PC-9 (cell line): Measurements from ENCODE around the gene MBNL1. TPM values are rescaled to one million over a fixed set of nuclear protein-coding genes. Genes with fewer than 3 reads are reported as not detected.

ENCODE experiments used
- BruUV-seq: library from RNA; stranded (reverse); fragments of 400-500 nt; replicated peaks from 2 replicates; lab custom pipeline; 2021; lab: Mats Ljungman, UMichigan
- CTCF ChIA-PET: fragments of 300-600 bp; sonication (Branson Sonifier 250); formaldehyde crosslinking; loops from one replicate; lab custom pipeline; 2022; ENCODE audit warnings: antibody characterized with exemption; lab: Charles Lee
- POLR2A ChIA-PET: fragments of 300-600 bp; sonication (Branson Sonifier 250); formaldehyde crosslinking; loops from one replicate; lab custom pipeline; 2022; ENCODE audit warnings: antibody characterized with exemption; ENCODE audit not compliant: unreplicated experiment; lab: Charles Lee
- DNase-seq, 2 experiments: peaks; one replicate each; pipeline versions ENCODE4 v3.0.0 to v3.0.0-alpha.2; 2015 to 2022; ENCODE audit warnings: mixed read lengths in 1 of 2
- H2AFZ ChIP-seq: fragments of 200-600 bp; sonication (generic); 2 replicates; pipeline ENCODE4 v1.8.1; 2017; ENCODE audit warnings: antibody characterized with exemption
- H3F3A ChIP-seq: fragments of 200-600 bp; sonication (generic); 2 replicates; pipeline ENCODE4 v1.8.1; 2017; ENCODE audit warnings: antibody characterized with exemption, mild to moderate bottlenecking, low read depth; ENCODE audit not compliant: insufficient read depth
- H3K27ac ChIP-seq: fragments of 200-600 bp; sonication (generic); 2 replicates; pipeline ENCODE4 v1.6.1; 2016; ENCODE audit warnings: mixed run types
- H3K27me3 ChIP-seq: fragments of 200-600 bp; sonication (generic); 2 replicates; pipeline ENCODE4 v1.6.1; 2016; ENCODE audit warnings: low read depth, mixed run types; ENCODE audit not compliant: insufficient read depth
- H3K36me3 ChIP-seq: fragments of 200-600 bp; sonication (generic); 2 replicates; pipeline ENCODE4 v1.6.1; 2016; ENCODE audit warnings: low read depth, mixed run types
- H3K4me1 ChIP-seq: fragments of 200-600 bp; sonication (generic); replicated peaks from 2 replicates; pipeline ENCODE4 v1.6.1; 2016; ENCODE audit warnings: mixed run types; ENCODE audit not compliant: insufficient read depth
- H3K4me2 ChIP-seq: fragments of 200-600 bp; sonication (generic); 2 replicates; pipeline ENCODE4 v1.6.1; 2017; ENCODE audit warnings: mixed run types
- H3K4me3 ChIP-seq: fragments of 200-600 bp; sonication (generic); 2 replicates; pipeline ENCODE4 v1.6.1; 2016; ENCODE audit warnings: mixed run types
- H3K79me2 ChIP-seq: fragments of 200-600 bp; sonication (generic); 2 replicates; pipeline ENCODE4 v1.6.1; 2017; ENCODE audit warnings: low read depth, mixed run types
- H3K9me2 ChIP-seq: fragments of 200-600 bp; sonication (generic); 2 replicates; pipeline ENCODE4 v1.8.1; 2017; ENCODE audit warnings: mild to moderate bottlenecking; ENCODE audit not compliant: insufficient read depth
- H3K9me3 ChIP-seq: fragments of 200-600 bp; sonication (generic); 2 replicates; pipeline ENCODE4 v1.8.1; 2016; ENCODE audit warnings: low read depth; ENCODE audit not compliant: insufficient read depth
- H4K20me1 ChIP-seq: fragments of 200-600 bp; sonication (generic); 2 replicates; pipeline ENCODE4 v1.8.1; 2017; ENCODE audit not compliant: insufficient read depth
- EZH2 ChIP-seq: fragments of 200-600 bp; sonication (generic); IDR thresholded peaks from 2 replicates; pipeline ENCODE4 v1.8.0; 2017; ENCODE audit warnings: antibody characterized with exemption, low read depth
- intact Hi-C: fragments of 100-400 bp; cut with micrococcal nuclease; formaldehyde crosslinking; loops from one replicate; pipeline ENCODE4 v1.10.0; 2022; ENCODE audit not compliant: unreplicated experiment
- total RNA-seq: library from RNA; stranded (reverse); gene quantifications from 2 replicates; pipeline ENCODE4 v1.2.3, GENCODE V29; 2021
- TF ChIP-seq, protein P1 (sequence below): fragments of 200-600 bp; sonication (generic); conservative IDR thresholded peaks from 2 replicates; pipeline ENCODE4 v1.6.1; 2017; ENCODE audit warnings: mixed run types, antibody characterized with exemption, mild to moderate bottlenecking, moderate library complexity

MBNL1 gene
- total RNA-seq, 1 experiment from 2014 or later, result 176 TPM

DNA sequence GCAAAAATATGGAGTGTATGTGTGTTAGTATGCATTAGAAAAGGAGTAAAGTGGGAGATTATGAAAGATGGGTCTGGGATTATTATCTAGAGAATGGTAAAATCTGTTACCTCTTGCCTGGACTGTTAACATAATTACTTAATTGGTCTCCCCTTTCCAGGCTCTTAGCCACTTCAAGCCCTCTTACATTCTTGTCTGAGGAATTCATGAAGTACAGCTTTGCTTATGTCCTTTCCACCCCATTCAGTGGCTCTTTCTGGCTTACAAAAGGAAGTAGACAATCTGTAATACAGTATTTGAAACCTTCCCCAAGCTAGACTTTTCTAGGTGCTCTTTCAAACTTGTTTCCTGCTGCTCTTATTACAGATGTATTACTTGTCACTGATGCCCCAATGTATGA, 129.8 kb downstream of the MBNL1 start:
- intact Hi-C loops, result loop anchor here (5.0 kb wide), 1 partner anchor 66 kb away; no protein-coding TSS in a partner anchor
- H3K9me2 ChIP-seq, result no peaks in the 10 kb centered on the region
- H3F3A ChIP-seq, result no peaks in the 10 kb centered on the region; the same call in 1 of the 2 replicates
- peaks cover 15% of the 10 kb centered on the region for H3K4me1 ChIP-seq
- CTCF ChIA-PET, result no interaction called here
- H4K20me1 ChIP-seq, result no peaks in the 10 kb centered on the region
- H2AFZ ChIP-seq, result no peak overlapping the region
- POLR2A ChIA-PET, result interaction anchor here (0.6 kb wide), 1 partner anchor 38 kb away, joined by 3 read pairs; no protein-coding TSS in a partner anchor
- H3K27me3 ChIP-seq, result no peaks in the 10 kb centered on the region
- TF ChIP-seq, protein P1, sequence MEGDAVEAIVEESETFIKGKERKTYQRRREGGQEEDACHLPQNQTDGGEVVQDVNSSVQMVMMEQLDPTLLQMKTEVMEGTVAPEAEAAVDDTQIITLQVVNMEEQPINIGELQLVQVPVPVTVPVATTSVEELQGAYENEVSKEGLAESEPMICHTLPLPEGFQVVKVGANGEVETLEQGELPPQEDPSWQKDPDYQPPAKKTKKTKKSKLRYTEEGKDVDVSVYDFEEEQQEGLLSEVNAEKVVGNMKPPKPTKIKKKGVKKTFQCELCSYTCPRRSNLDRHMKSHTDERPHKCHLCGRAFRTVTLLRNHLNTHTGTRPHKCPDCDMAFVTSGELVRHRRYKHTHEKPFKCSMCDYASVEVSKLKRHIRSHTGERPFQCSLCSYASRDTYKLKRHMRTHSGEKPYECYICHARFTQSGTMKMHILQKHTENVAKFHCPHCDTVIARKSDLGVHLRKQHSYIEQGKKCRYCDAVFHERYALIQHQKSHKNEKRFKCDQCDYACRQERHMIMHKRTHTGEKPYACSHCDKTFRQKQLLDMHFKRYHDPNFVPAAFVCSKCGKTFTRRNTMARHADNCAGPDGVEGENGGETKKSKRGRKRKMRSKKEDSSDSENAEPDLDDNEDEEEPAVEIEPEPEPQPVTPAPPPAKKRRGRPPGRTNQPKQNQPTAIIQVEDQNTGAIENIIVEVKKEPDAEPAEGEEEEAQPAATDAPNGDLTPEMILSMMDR, result no peak
- H3K27ac ChIP-seq, result peak overlapping the region; percentile 60
- no peaks in the 10 kb centered on the region for H3K9me3 ChIP-seq
- H3K36me3 ChIP-seq, result 0 out of 2 replicates have a peak, but pooled peaks cover 5% of the 10 kb centered on the region
- no peak overlapping the region for H3K4me2 ChIP-seq
- peaks cover 64% of the 10 kb centered on the region for H3K79me2 ChIP-seq
- BruUV-seq, result no TSS peak
- no peak for DNase-seq
- no peak overlapping the region for H3K4me3 ChIP-seq

GRCh38 chr3:152399374-152399773, 130.6 kb downstream of the MBNL1 start:
- ChIA-PET POLR2A (interaction anchor here (0.5 to 0.9 kb wide), 4 partner anchors 13 to 1260 kb away, joined by 3 to 7 read pairs (median 6); no protein-coding TSS in a partner anchor), CTCF (no interaction called here)
- Histone ChIP-seq H3F3A (no peaks in the 10 kb centered on the region; the same call in 1 of the 2 replicates), H3K9me3 (no peaks in the 10 kb centered on the region), H3K27ac (peak overlapping the region; percentile 60), H3K9me2 (no peaks in the 10 kb centered on the region), H2AFZ (no peak overlapping the region), H3K4me3 (no peak overlapping the region), H3K4me2 (no peak overlapping the region), H4K20me1 (no peaks in the 10 kb centered on the region), H3K79me2 (peaks cover 64% of the 10 kb centered on the region), H3K27me3 (no peaks in the 10 kb centered on the region), H3K4me1 (peaks cover 15% of the 10 kb centered on the region), H3K36me3 (0 out of 2 replicates have a peak, but pooled peaks cover 5% of the 10 kb centered on the region)
- no TSS peak for BruUV-seq
- DNase-seq, result peak in 1 of 2 experiments; percentile 44
- no peak for TF ChIP-seq EZH2
- TF ChIP-seq, protein P1, result no peak
- intact Hi-C loops, result loop anchor here (5.0 kb wide), 1 partner anchor 67 kb away; no protein-coding TSS in a partner anchor

DNA sequence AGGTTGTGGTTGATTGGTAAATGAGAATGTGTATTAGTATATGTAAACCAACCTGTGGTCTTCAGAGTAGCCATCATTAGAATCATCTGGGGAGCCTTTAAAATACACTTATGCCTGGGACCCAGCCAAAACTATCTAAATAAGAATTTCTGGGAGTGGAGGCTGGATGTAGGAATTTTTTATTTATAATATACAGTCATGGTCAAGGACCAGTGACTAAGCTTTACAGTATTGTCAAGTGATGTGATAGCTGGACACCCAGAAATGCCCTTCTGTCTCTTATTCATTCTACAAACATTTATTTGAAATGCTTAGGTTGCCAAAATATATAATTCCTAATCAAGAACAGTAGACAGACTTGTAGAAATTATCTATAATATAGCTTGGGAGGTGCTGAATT, 132.2 kb downstream of the MBNL1 start:
- POLR2A ChIA-PET, result no interaction called here
- TF ChIP-seq, protein P1, result no peak
- TF ChIP-seq EZH2, result no peak
- peaks cover 9% of the 10 kb centered on the region for H3F3A ChIP-seq
- no peaks in the 10 kb centered on the region for H3K27me3 ChIP-seq
- BruUV-seq, result no TSS peak
- H4K20me1 ChIP-seq, result no peaks in the 10 kb centered on the region
- 0 out of 2 replicates have a peak, but pooled peaks cover 5% of the 10 kb centered on the region for H3K36me3 ChIP-seq
- peaks cover 63% of the 10 kb centered on the region for H3K79me2 ChIP-seq
- no peak overlapping the region for H3K27ac ChIP-seq
- DNase-seq, result no peak
- no peak overlapping the region for H2AFZ ChIP-seq
- H3K4me1 ChIP-seq, result peaks cover 21% of the 10 kb centered on the region
- no peaks in the 10 kb centered on the region for H3K9me2 ChIP-seq
- no peak overlapping the region for H3K4me2 ChIP-seq
- intact Hi-C loops, result no loop called here
- no peaks in the 10 kb centered on the region for H3K9me3 ChIP-seq
- no peak overlapping the region for H3K4me3 ChIP-seq
- CTCF ChIA-PET, result interaction anchor here (0.5 kb wide), 1 partner anchor 417 kb away, joined by 9 read pairs; no protein-coding TSS in a partner anchor
